CD4-positive, alpha-beta T cell (primary cell): ENCODE data around the gene LMTK3. TPM values are rescaled to one million over a fixed set of nuclear protein-coding genes. Genes with fewer than 3 reads are reported as not detected.

Source experiments
- ATAC-seq: fragments of 200-7000 bp; cut with Tn5 transposase; one replicate; pipeline ENCODE4 v1.10.0; 2022; ENCODE audit warnings: mild to moderate bottlenecking; ENCODE audit not compliant: poor library complexity
- CTCF ChIA-PET: fragments of 350-600 bp; sonication (Branson Sonifier 250); formaldehyde crosslinking; loops from one replicate; lab custom pipeline; 2021; ENCODE audit warnings: antibody characterized with exemption, inconsistent platforms; lab: Charles Lee
- POLR2A ChIA-PET: fragments of 350-600 bp; sonication (Branson Sonifier 250); formaldehyde crosslinking; loops from one replicate; lab custom pipeline; 2021; ENCODE audit warnings: antibody characterized with exemption, inconsistent platforms; lab: Charles Lee
- DNase-seq, 14 experiments: peaks; one replicate each; pipeline ENCODE4 v3.0.0-alpha.2; 2013 to 2020; ENCODE audit warnings: mixed read lengths in 2 of 14
- H3K27ac ChIP-seq, 2 donors: one replicate each; pipeline versions ENCODE4 v1.5.1 to v1.7.0; 2013; ENCODE audit warnings: low read length in 2 of 2, low read depth in 1 of 2, mild to moderate bottlenecking in 1 of 2
- H3K27me3 ChIP-seq, 2 experiments: 1 replicate in 1 of 2; 2 replicates in 1 of 2; pipeline versions ENCODE4 v1.6.1 to v1.7.0; 2013; ENCODE audit warnings: low read length in 2 of 2, control low read depth in 1 of 2, mild to moderate bottlenecking in 1 of 2, moderate library complexity in 1 of 2; ENCODE audit not compliant: insufficient read depth in 2 of 2, control insufficient read depth in 1 of 2
- H3K36me3 ChIP-seq: one replicate; pipeline ENCODE4 v1.6.1; 2013; ENCODE audit warnings: low read length, control low read depth; ENCODE audit not compliant: insufficient read depth
- H3K4me1 ChIP-seq: one replicate; pipeline ENCODE4 v1.6.1; 2013; ENCODE audit warnings: low read length, control low read depth; ENCODE audit not compliant: insufficient read depth
- H3K4me3 ChIP-seq: one replicate; pipeline ENCODE4 v1.5.1; 2013; ENCODE audit warnings: mild to moderate bottlenecking, low read length, moderate library complexity
- H3K9me3 ChIP-seq, 2 experiments: 1 replicate in 1 of 2; 2 replicates in 1 of 2; pipeline versions ENCODE4 v1.6.1 to v1.7.0; 2013; ENCODE audit warnings: low read length in 2 of 2, mild to moderate bottlenecking in 2 of 2, control low read depth in 1 of 2, moderate library complexity in 1 of 2; ENCODE audit not compliant: control insufficient read depth in 1 of 2, insufficient read depth in 1 of 2
- H3K27ac Mint-ChIP-seq: one replicate; pipeline ENCODE4 v1.8.0; 2020; ENCODE audit warnings: mixed read lengths
- H3K27me3 Mint-ChIP-seq: one replicate; pipeline ENCODE4 v1.8.0; 2021; ENCODE audit warnings: mixed read lengths
- H3K36me3 Mint-ChIP-seq: one replicate; pipeline ENCODE4 v1.8.0; 2021; ENCODE audit warnings: low read depth, mixed read lengths
- H3K4me1 Mint-ChIP-seq: one replicate; pipeline ENCODE4 v1.8.0; 2021; ENCODE audit warnings: low read depth, mixed read lengths
- H3K4me3 Mint-ChIP-seq: one replicate; pipeline ENCODE4 v1.8.0; 2020; ENCODE audit warnings: mild to moderate bottlenecking, mixed read lengths
- H3K9me3 Mint-ChIP-seq: one replicate; pipeline ENCODE4 v1.8.0; 2020; ENCODE audit warnings: mixed read lengths
- intact Hi-C, 2 experiments: fragments of 100-400 bp; cut with DNase I in 1 of 2; cut with micrococcal nuclease in 1 of 2; formaldehyde crosslinking; loops; one replicate each; pipeline versions ENCODE4 v1.15.1 to v1.9.0; 2023 to 2025; cut with DNase I, micrococcal nuclease
- total RNA-seq, 174 experiments: library from RNA in 2 of 174; stranded (reverse) in 2 of 174; gene quantifications; one replicate each; pipeline ENCODE4 v1.2.3 and lab custom pipeline; 2021 to 2026
- TF ChIP-seq, protein P1 (sequence below): fragments of 200-600 bp; IDR thresholded peaks from one replicate; pipeline ENCODE4 v1.8.0; 2022; ENCODE audit warnings: antibody characterized with exemption, mild to moderate bottlenecking

Gene LMTK3
- total RNA-seq, 2 experiments from 2014 or later: 15.6 to 18.9 TPM

- ATAC-seq (no peak), DNase-seq (no peak)
- Histone ChIP-seq H3K4me3 (no peak overlapping the region), H3K36me3 (no peaks in the 10 kb centered on the region), H3K9me3 (peaks cover 10 to 32% of the 10 kb centered on the region in 2 experiments), H3K27me3 (peaks cover 0 to 7% of the 10 kb centered on the region in 2 experiments), H3K4me1 (no peaks in the 10 kb centered on the region), H3K27ac (no peak overlapping the region)
- TF ChIP-seq, protein P1, sequence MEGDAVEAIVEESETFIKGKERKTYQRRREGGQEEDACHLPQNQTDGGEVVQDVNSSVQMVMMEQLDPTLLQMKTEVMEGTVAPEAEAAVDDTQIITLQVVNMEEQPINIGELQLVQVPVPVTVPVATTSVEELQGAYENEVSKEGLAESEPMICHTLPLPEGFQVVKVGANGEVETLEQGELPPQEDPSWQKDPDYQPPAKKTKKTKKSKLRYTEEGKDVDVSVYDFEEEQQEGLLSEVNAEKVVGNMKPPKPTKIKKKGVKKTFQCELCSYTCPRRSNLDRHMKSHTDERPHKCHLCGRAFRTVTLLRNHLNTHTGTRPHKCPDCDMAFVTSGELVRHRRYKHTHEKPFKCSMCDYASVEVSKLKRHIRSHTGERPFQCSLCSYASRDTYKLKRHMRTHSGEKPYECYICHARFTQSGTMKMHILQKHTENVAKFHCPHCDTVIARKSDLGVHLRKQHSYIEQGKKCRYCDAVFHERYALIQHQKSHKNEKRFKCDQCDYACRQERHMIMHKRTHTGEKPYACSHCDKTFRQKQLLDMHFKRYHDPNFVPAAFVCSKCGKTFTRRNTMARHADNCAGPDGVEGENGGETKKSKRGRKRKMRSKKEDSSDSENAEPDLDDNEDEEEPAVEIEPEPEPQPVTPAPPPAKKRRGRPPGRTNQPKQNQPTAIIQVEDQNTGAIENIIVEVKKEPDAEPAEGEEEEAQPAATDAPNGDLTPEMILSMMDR: no peak
- Mint-ChIP-seq H3K4me1 (no peaks in the 10 kb centered on the region), H3K27me3 (peaks cover 5% of the 10 kb centered on the region), H3K9me3 (peaks cover 7% of the 10 kb centered on the region), H3K36me3 (peaks cover 3% of the 10 kb centered on the region), H3K27ac (no peak overlapping the region), H3K4me3 (no peak overlapping the region)
- ChIA-PET CTCF (no interaction called here), POLR2A (no interaction called here)
- intact Hi-C loops: no loop called here
Measured at GRCh38 chr19:48530066-48530720, 18.6 kb upstream of the LMTK3 start.

DNA sequence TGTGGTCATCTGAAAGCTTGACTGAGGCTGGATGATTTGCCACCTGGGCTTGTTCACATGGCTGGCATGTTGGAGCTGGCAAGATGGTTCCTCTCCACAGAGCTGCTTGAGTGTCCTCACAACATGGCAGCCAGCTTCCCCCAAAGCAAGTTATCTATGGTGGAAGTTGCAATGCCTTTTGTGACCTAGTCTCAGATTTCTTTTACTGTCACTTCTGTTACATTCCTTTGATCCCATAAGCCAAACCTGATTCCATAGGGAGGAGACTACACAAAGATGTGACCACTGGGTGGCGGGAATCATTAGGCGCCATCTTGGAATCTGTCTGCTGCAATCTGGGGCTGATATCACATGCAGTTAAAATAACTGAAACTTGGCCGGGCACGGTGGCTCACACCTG lies 17.5 kb upstream of the LMTK3 start:
- Mint-ChIP-seq H3K27ac (no peak overlapping the region), H3K4me1 (no peaks in the 10 kb centered on the region), H3K27me3 (peaks cover 5% of the 10 kb centered on the region), H3K4me3 (no peak overlapping the region), H3K36me3 (peaks cover 3% of the 10 kb centered on the region), H3K9me3 (peaks cover 9% of the 10 kb centered on the region)
- Histone ChIP-seq H3K27me3 (peaks cover 0 to 7% of the 10 kb centered on the region in 2 experiments), H3K4me3 (no peak overlapping the region), H3K4me1 (no peaks in the 10 kb centered on the region), H3K9me3 (peaks cover 10 to 36% of the 10 kb centered on the region in 2 experiments), H3K27ac (no peak overlapping the region), H3K36me3 (no peaks in the 10 kb centered on the region)
- ChIA-PET CTCF (no interaction called here), POLR2A (no interaction called here)
- intact Hi-C loops: no loop called here
- ATAC-seq: no peak
- no peak for DNase-seq
- TF ChIP-seq, protein P1: no peak

- ChIA-PET CTCF (no interaction called here), POLR2A (no interaction called here)
Measured at GRCh38 chr19:48524732-48525131, 13.1 kb upstream of the LMTK3 start.

More at GRCh38 chr19:48524732-48525131, 13.1 kb upstream of the LMTK3 start:
- Histone ChIP-seq H3K4me1 (no peaks in the 10 kb centered on the region), H3K27me3 (peaks cover 0 to 4% of the 10 kb centered on the region in 2 experiments), H3K9me3 (peaks cover 10 to 31% of the 10 kb centered on the region in 2 experiments), H3K4me3 (no peak overlapping the region), H3K36me3 (no peaks in the 10 kb centered on the region), H3K27ac (no peak overlapping the region)
- Mint-ChIP-seq H3K27me3 (peaks cover 5% of the 10 kb centered on the region), H3K27ac (no peak overlapping the region), H3K4me3 (no peak overlapping the region), H3K9me3 (peaks cover 9% of the 10 kb centered on the region), H3K4me1 (no peaks in the 10 kb centered on the region), H3K36me3 (peaks cover 3% of the 10 kb centered on the region)
- TF ChIP-seq, protein P1: no peak
- intact Hi-C loops: loop anchor here in 1 of 2 experiments (1.0 kb wide), 1 partner anchor 25 kb away; no protein-coding TSS in a partner anchor
- no peak for ATAC-seq
- no peak for DNase-seq
